Measurements from ENCODE around the gene USP8.
"Not testable (repeated sequence)": the region's sequence is repeated elsewhere in the genome, so short reads cannot be mapped to it uniquely, and the experiment has no call there.

USP8 gene

DNA sequence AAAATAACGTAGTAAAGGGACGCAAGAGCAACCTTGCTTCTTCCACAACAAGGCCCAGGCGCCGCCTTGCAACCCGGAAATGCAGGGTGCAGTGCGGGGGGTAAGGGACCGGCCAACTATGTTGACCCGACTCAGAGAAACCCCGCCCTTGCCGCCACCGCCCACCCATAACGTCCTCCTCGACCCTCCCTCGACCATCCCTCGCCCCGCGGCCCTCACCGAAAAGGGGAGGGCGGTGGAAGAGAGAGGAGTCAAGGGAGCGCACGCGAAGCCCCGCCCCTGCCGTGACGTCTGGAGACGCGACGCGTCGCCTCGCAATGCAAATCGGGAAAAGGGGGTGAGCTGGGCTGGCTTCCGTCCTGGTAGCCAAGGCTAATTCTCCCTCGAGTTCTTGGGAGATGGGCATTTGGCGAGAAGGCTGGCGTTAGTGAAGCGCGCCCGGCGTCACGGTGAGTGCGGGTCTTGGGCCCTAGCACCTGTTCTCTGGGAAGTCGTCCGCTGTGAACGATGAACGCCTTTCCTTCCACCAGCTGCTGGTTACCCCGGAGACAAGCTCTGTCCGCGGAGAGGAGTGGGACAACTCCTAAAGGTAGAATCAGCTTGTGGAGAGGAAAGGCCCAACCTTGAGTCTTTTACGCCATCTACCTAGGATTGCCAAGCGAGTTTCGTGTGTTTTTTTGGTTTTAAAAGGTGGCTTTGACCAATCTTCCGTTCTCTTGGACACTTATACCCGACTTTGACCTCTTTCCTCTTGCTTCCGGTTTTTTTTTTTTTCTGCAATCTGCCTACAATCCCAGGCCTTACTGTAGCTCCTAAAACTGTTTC lies at the start of gene USP8:
TSS of gene USP8 (plus strand) at position 340 of the 825 bp plus-strand sequence. CDS start 14,669 bp downstream, outside the sequence.
- intact Hi-C loops (cut with DNase I) = loop anchor here (2.0 to 5.0 kb wide), 2 partner anchors 69 to 263 kb away; partner anchors contain the start of genes GABPB1 and TRPM7
- peak; percentile 94 to 98 (median 96) for DNase-seq

DNA sequence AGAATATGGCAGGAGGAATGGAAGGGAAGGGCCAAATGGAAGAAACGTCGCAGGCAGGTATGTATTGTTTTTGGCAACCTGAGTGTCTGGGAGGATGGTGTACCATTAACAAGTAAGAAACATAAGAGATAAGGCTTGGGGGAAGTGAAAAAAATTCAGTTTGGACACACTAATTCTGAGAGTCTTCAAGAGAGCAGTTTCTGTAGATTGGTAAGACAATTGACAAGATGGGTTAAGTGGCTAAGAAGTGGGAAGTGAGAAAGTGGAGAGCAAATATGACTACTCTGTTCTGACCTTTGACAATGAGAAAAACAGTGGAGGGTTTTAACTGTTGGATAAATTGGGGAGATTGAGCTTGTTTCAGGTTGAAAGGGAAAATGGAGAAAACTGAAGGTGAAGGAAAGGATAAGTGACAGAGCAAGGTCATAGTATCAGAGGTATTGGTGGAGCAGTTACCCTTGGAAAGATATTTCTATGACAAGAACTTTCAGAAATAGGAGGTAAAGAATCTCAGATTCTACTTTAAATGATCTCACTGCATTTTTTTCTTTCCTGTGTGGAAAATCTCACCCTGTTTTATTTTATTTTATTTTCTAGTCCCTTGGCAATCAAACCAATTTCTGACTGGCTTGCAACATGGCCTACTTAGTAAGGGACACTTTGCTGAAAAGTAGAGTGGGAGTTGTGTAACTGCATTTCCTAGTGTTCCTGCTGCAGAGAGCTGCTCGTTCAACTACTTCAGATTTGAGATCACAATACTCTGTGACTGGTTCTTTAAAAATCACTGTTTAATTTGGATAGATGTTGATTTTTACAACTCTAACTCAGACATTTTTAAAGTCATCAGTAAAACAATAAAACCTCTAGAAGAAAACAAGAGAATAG lies 46.1 kb upstream of the USP8 start:
- intact Hi-C loops (cut with DNase I) = no loop called here
- DNase-seq = no peak

DNA sequence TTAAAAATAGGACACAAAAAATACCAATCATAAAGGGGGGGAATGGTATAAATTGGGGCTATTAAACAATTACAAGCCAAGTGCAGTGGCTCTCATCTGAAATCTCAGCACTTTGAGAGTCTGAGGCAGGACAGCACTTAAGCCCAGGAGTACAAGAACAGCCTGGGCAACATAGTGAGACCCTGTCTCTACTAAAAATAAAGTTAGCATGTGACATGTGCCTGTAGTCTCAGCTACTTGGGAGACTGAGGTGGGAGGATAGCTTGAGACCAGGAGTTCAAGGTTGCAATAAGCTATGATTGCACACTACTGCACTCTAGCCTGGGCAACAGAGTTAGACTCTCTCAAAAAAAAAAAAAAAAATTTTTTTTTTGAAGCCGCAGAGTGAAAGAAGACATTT lies 45.4 kb upstream of the USP8 start:
- DNase-seq = no peak
- intact Hi-C loops (cut with DNase I) = no loop called here

DNA sequence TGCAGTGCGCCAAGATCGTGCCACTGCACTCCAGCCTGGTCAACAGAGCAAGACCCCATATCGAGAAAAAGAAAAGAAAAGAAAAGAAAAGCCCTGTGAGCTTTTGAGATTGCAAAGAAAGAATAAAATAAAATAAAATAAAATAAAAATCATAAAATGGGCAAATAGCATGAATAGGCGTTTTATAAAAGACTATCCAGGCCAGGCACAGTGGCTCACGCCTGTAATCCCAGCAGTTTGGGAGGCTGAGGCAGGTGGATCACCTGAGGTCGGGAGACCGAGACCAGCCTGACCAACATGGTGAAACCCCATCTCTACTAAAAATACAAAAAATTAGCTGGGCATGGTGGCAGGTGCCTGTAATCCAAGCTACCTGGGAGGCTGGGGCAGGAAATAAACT lies 44.8 kb upstream of the USP8 start:
- DNase-seq; intact Hi-C loops (cut with DNase I): not testable (repeated sequence)

DNA sequence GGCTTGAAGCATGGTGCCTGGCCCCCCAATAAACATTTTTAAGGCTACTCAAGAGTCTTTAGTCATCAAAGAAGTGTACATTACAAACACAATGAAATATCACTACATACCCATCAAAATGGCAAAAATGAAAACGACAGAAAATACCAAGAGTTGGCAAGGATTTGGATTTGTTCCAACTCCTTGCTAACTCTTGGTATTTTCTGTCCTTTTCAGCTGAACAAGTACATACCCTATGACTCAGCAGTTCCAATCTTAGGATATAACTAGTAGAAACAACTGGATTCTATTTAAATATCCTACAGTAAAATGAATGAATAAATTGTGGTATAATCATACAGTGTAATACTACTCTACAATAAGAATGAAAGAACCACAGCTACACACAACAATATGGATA lies 44.1 kb upstream of the USP8 start:
- intact Hi-C loops (cut with DNase I) = no loop called here
- DNase-seq = no peak

DNA sequence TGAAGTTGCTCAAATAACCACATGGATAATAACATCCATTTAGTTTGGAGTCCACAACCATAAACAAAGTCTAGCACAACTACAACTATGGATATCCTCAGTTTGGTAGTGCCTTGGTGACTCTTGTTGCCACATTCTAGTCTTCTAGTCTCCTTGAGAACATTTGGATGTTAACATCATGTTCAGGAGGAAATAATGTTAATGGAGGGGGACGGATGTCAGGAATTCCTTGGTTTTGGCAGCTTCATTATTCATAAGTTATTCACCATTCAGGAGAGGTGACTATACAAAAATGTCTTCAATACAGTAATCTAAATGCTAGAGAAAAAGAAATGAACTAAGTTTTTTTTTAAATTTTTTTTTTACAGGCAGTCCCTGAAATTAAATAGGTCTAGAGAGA lies 42.8 kb upstream of the USP8 start:
- no peak for DNase-seq
- intact Hi-C loops (cut with DNase I) = no loop called here

DNA sequence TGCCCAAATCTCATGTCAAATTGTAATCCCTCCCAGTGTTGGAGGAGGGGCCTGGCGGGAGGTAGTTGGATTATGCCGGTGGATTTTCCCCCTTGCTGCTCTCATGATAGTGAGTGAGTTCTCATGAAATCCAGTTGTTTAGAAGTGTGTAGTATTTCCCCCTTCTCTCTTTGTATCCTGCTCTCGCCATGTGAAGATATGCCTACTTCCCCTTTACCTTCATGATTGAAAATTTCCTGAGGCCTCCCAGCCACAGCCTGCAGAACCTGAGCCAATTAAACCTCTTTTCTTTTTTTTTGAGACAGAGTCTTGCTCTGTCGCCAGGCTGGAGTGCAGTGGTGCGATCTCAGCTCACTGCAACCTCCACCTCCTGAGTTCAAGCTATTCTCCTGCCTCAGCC lies 41.8 kb upstream of the USP8 start:
- DNase-seq; intact Hi-C loops (cut with DNase I): not testable (repeated sequence)

DNA sequence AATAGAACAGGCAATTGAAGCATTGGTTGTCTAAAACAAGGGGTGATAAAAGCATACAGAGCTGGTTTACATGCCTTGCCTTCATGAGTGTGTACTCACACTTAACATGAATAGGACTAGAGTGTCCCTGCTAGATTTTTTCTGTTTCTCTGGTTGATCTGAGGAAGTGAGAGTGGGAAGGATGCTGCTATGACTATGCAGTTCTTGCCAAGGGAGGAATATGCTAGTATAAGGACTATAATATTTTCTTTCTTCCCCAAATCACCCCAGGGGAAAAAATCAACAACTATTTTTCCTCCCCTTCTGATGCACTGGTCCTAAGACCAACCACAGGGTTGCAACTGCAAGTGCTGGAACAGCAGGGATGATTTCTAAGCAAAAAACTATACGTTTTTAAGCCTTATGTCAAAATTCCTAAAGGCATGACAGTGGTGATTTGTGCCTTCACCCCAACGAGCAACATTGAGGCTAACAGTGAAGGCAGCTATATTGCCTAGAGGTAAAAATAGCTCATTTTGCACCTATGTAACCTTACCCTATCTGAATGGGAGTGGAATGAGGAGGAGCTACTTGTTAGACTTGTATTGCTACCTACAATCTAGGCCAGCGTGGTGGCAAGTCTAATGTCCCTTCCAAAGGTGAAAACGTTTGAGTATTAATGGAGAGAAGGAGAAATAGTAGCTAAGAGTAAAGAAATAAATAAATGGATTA lies 33.5 kb upstream of the USP8 start:
- intact Hi-C loops (cut with DNase I) = no loop called here
- no peak for DNase-seq

DNA sequence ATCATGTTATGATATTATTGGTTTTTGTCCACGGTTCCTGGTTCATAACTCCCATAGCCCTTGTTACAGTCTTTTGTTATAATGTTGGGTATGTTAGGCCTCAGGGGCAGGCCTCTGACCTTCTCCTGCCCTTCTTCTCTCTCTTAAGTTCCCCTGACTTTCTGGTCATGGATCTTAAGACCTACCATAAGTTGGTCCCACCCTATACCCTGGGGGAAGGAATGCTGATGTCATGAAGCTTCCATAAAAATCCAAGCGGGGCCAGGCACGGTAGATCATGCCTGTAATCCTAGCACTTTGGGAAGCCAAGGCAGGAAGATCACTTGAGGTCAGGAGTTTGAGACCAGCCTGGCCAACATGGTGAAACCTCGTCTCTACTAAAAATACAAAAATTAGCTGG lies 32.6 kb upstream of the USP8 start:
- intact Hi-C loops (cut with DNase I); DNase-seq: not testable (repeated sequence)

DNA sequence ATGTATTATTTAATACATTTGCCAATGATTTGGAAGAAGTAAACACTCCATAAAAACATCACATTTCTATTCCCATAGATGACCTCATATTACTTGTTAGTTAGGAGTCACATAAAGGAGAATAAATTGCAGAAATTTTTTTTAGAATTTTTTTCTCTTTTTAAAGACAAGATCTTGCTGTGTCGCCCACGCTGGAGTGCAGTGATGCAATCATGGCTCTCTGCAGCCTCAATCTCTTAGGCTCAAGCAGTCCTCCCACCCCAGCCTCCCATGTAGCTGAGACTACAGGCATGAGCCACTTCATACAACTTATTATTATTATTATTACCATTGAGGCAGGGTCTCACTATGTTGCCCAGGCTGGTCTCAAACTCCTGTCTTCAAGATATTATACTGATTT lies 12.3 kb upstream of the USP8 start:
- intact Hi-C loops (cut with DNase I) = no loop called here
- no peak for DNase-seq

DNA sequence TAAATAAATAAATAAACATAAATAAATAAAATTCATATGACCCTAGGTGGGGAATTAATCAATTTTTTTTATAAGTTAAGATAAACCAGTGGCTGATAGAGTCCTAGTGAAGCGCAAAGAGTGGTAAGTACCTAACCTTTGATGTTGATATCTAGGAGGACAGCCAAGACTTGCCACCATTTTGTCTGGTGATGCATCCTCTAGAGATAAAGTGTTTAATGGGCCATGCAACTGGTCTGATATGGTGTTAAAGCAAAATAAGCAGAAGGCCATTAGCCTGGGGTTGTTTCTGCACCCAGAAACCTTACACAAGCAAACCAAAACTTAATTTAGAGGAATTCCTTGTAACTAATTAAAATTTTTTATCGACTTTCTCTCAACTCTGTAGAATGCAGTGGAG lies 9.6 kb upstream of the USP8 start:
- DNase-seq = no peak
- intact Hi-C loops (cut with DNase I) = no loop called here

DNA sequence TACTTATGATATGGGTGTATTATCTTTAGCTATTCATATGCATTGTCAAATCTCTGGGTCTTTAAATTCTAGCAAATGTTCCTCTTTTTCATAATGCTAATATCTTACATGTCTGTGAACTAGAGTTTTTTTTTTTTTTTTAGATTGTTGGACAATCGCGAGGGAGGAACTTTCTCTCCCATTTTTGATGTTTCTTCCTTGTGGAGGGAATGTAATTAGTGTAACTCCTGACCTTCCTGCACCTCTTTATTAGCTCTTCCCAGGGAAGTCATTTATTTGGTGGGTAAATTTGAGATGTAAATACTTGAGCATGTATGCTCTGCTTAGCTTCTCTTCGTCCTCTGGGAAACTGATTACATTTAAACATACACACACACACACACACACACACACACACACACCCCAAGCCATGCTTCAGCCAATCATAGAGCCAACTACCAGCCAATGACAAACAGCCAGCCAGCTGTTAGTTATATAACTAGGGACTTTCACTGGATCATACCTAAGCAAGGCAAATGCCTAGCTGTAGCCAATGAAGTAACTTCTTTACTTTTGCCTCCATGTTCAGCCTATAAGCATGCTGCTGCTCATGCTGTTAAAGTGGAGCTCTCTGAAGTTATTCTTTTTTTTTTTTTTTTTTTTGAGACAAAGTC lies 8.3 kb upstream of the USP8 start:
- intact Hi-C loops (cut with DNase I) = no loop called here
- no peak for DNase-seq

DNA sequence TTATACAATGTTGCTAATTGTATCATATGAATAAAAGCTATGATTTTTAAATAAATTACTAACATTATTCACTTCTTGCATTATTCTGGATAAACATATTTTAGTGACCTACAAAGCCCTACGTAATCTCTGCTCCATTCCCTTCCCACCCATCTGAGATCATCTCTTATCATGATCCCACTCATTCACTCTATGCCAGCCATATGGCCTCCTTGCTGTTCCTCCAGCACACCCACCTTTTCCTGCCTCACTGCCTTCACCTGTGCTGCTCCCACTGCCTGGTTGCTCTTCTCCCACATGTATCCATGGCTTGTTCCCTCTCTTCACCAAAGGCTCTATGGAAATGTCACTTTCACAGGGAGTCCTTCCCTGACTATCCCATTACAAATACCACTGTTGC lies 7.3 kb upstream of the USP8 start:
- peak in 23 of 42 donors; percentile 6 to 79 (median 41) for DNase-seq
- intact Hi-C loops (cut with DNase I) = no loop called here

DNA sequence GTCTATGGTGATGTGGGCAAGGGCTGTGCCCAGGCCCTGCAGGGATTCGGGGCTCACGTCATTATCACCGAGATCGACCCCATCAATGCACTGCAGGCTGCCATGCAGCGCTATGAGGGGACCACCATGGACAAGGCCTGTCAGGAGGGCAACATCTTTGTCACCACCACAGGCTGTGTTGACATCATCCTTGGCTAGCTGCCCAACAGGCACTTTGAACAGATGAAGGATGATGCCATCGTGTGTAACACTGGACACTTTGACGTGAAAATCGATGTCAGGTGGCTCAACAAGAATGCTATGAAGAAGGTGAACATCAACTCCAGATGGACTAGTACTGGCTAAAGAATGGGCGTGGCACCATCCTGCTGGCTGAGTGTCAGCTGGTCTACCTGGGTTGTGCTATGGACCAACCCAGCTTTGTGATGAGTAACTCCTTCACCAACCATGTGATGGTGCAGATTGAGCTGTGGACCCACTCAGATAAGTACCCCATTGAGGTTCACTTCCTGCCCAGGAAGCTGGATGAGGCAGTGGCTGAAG lies 6.1 kb upstream of the USP8 start:
- no peak for DNase-seq
- intact Hi-C loops (cut with DNase I) = no loop called here

DNA sequence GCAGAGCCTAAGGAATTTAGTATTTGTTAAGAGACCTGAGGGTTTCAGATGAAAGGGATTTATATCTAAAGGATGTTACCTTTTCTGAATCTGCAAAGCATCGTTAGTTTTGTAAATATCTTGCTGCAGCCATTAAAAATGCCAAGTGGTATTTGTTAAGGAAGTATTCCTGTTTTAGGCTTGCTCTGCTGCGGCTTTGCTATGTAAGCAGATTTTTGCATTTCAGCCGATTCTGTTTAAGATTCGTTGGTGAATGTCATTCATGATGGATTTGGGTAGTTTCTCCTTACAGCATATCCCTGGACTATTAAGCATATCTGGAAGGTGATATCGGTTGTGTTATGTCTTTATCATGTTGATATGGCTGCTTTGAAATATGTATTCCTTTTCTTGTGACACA lies 1.0 kb downstream of the USP8 start:
- intact Hi-C loops (cut with DNase I) = loop anchor here (2.0 kb wide), 1 partner anchor 70 kb away; the partner anchor contains the start of gene GABPB1
- DNase-seq = no peak

DNA sequence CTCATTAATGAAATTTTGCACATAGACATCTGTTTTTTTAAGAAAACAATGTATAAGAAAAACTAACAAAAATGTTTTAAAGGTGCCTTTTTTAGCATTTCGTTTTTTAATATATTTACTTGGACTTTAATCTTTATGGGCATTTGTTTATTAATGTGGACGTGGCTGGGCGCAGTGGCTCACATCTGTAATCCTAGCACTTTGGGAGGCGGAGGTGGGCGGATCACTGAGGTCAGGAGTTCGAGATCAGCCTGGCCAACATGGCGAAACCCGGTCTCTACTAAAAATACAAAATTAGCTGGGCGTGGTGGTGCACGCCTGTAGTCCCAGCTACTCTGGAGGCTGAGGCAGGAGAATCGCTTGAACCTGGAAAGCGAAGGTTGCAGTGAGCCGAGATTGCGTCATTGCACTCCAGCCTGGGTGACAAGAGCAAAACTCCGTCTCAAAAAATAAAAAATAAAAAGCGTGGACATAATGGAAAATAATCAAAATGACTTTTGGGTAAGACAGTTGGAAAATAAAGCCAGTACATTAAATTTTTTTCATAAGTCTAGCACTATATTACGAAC lies 1.6 kb downstream of the USP8 start:
- DNase-seq = not testable (repeated sequence)
- intact Hi-C loops (cut with DNase I) = loop anchor here (2.0 kb wide), 1 partner anchor 71 kb away; the partner anchor contains the start of gene GABPB1

DNA sequence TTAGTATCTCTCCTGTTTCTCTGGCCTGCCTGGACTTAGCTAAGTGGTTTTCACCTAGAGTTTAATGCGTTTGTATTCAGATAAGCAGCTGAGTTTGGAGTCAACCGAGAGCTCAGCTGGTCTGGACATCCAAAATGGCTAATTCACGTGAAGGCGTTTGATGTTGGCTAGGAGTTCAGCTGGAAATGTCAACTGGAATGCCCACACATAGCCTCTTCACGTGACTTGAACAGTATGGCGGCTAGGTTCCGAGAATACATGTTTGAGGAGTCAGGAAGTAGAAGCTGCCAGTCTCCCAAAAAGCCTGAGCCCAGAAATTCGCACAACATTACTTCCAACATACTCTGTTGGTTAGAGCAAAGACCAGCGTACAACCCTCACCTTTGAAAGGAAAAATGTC lies 2.2 kb downstream of the USP8 start:
- no peak for DNase-seq
- intact Hi-C loops (cut with DNase I) = no loop called here

DNA sequence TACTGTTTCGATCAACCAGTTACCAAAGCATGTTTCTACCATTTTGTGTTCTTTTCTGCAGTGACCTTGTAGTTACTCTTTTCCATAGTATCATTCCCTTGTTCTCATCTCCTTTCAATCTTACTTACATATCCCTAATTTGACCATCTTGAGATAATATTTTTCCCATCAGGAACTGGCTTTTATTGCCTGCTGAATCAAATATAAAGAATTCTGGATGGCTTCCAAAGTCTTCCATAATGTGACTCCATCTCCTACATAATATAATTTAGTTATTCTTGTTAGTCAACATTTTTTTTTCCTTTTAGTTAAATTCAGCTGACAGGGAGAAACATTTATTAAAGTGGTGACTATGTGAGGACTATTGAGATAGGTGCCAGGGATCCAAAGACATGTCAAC lies 7.0 kb downstream of the USP8 start:
- DNase-seq = no peak
- intact Hi-C loops (cut with DNase I) = no loop called here

Data from head of caudate nucleus (tissue), 42 donors.